Activated naive CD4-positive, alpha-beta T cell (primary cell): ENCODE measurements around the gene PLEKHH2.

Experiments used
- DNase-seq, 4 experiments: peaks; one replicate each; lab custom pipeline; 2025; lab: John Stamatoyannopoulos, UW

The PLEKHH2 gene

GRCh38 chr2:43763091-43763490 lies 126.0 kb downstream of the PLEKHH2 start:
- DNase-seq: no peak

GRCh38 chr2:43764086-43764705 lies 127.1 kb downstream of the PLEKHH2 start:
- DNase-seq: no peak

GRCh38 chr2:43766006-43766405 lies 128.9 kb downstream of the PLEKHH2 start:
- DNase-seq: no peak

GRCh38 chr2:43773876-43774613 lies 137.0 kb downstream of the PLEKHH2 start, which contains the start of gene DYNC2LI1:
Gene DYNC2LI1, plus strand, starts transcription at chr2:43774039. Its CDS starts 100 bp downstream, at chr2:43774139.
- peak; percentile 22 to 56 (median 44) for DNase-seq

- DNase-seq: no peak
Measured at GRCh38 chr2:43774617-43775016, 137.6 kb downstream of the PLEKHH2 start.

- no peak for DNase-seq
Measured at GRCh38 chr2:43776324-43776723, 139.3 kb downstream of the PLEKHH2 start.

- DNase-seq: no peak
Measured at GRCh38 chr2:43777306-43777926, 140.4 kb downstream of the PLEKHH2 start.

- DNase-seq: no peak
Measured at GRCh38 chr2:43778233-43778632, 141.2 kb downstream of the PLEKHH2 start.

- no peak for DNase-seq
Measured at GRCh38 chr2:43787895-43788294, 150.8 kb downstream of the PLEKHH2 start.

- DNase-seq: no peak
Measured at GRCh38 chr2:43788646-43789045, 151.6 kb downstream of the PLEKHH2 start.

- DNase-seq: no peak
Measured at GRCh38 chr2:43790147-43790546, 153.1 kb downstream of the PLEKHH2 start.

GRCh38 chr2:43791035-43791765 lies 154.1 kb downstream of the PLEKHH2 start:
- no peak for DNase-seq

GRCh38 chr2:43792653-43793052 lies 155.6 kb downstream of the PLEKHH2 start:
- no peak for DNase-seq

- DNase-seq: no peak
Measured at GRCh38 chr2:43794956-43795355, 157.9 kb downstream of the PLEKHH2 start.

GRCh38 chr2:43796206-43796605 lies 159.1 kb downstream of the PLEKHH2 start:
- no peak for DNase-seq

- DNase-seq: no peak
Measured at GRCh38 chr2:43798300-43798699, 161.2 kb downstream of the PLEKHH2 start.

- DNase-seq: no peak
Measured at GRCh38 chr2:43800894-43801293, 163.8 kb downstream of the PLEKHH2 start.

GRCh38 chr2:43802135-43802534 lies 165.1 kb downstream of the PLEKHH2 start:
- no peak for DNase-seq

GRCh38 chr2:43803113-43803512 lies 166.1 kb downstream of the PLEKHH2 start:
- no peak for DNase-seq

GRCh38 chr2:43806719-43807031 lies 169.6 kb downstream of the PLEKHH2 start:
- no peak for DNase-seq

- no peak for DNase-seq
Measured at GRCh38 chr2:43810452-43810851, 173.4 kb downstream of the PLEKHH2 start.

GRCh38 chr2:43810888-43811287 lies 173.8 kb downstream of the PLEKHH2 start:
- no peak for DNase-seq

GRCh38 chr2:43812006-43812405 lies 174.9 kb downstream of the PLEKHH2 start:
- DNase-seq: no peak
